SK-N-SH treated with all-trans-retinoic acid at 6 μM for 48 hours (cell line): Measurements from ENCODE around the gene MAGEB4.

Source experiments
- ATAC-seq: fragments of 200-7000 bp; cut with Tn5 transposase; 3 replicates; pipeline ENCODE4 v1.9.1; 2020; ENCODE audit warnings: mild to moderate bottlenecking, moderate library complexity
- ARNTL ChIP-seq: fragments of 450-650 bp; formaldehyde crosslinking; IDR thresholded peaks from 2 replicates; pipeline ENCODE4 v1.5.0; 2020; ENCODE audit warnings: low read depth, mild to moderate bottlenecking, moderate library complexity, borderline replicate concordance
- BACH2 ChIP-seq: fragments of 250-450 bp; sonication (Bioruptor Pico); IDR thresholded peaks from 2 replicates; pipeline ENCODE4 v1.9.0; 2021; ENCODE audit warnings: mild to moderate bottlenecking, borderline replicate concordance
- CREB5 ChIP-seq: fragments of 250-450 bp; sonication (Bioruptor Pico); IDR thresholded peaks from 2 replicates; pipeline ENCODE4 v1.5.1; 2020; ENCODE audit warnings: low read depth, mild to moderate bottlenecking, moderate library complexity
- CSDC2 ChIP-seq: fragments of 250-450 bp; sonication (Bioruptor Pico); IDR thresholded peaks from 2 replicates; pipeline ENCODE4 v1.5.0; 2020; ENCODE audit warnings: mild to moderate bottlenecking, moderate library complexity
- CSRNP3 ChIP-seq: fragments of 250-450 bp; sonication (Bioruptor Pico); IDR thresholded peaks from 2 replicates; pipeline ENCODE4 v1.5.1; 2021; ENCODE audit warnings: mild to moderate bottlenecking, moderate library complexity
- ESRRG ChIP-seq: fragments of 250-450 bp; sonication (Bioruptor Pico); IDR thresholded peaks from 2 replicates; pipeline ENCODE4 v1.6.1; 2021; ENCODE audit warnings: mild to moderate bottlenecking
- GLIS3 ChIP-seq: fragments of 250-450 bp; sonication (Bioruptor Pico); IDR thresholded peaks from 2 replicates; pipeline ENCODE4 v1.5.0; 2020; ENCODE audit warnings: mild to moderate bottlenecking, moderate library complexity
- ISL1 ChIP-seq: fragments of 250-450 bp; sonication (Bioruptor Pico); IDR thresholded peaks from 2 replicates; pipeline ENCODE4 v2.1.2; 2022; ENCODE audit warnings: mild to moderate bottlenecking, moderate library complexity
- OSR1 ChIP-seq: fragments of 250-450 bp; sonication (Bioruptor Pico); IDR thresholded peaks from 2 replicates; pipeline ENCODE4 v1.8.0; 2022; ENCODE audit warnings: moderate library complexity, mild to moderate bottlenecking, inconsistent platforms
- PPARA ChIP-seq: fragments of 250-450 bp; sonication (Bioruptor Pico); IDR thresholded peaks from 2 replicates; pipeline ENCODE4 v1.5.0; 2020; ENCODE audit warnings: mild to moderate bottlenecking, borderline replicate concordance
- RARB ChIP-seq: fragments of 250-450 bp; sonication (Bioruptor Pico); IDR thresholded peaks from 2 replicates; pipeline ENCODE4 v1.8.0; 2021; ENCODE audit warnings: mild to moderate bottlenecking, moderate library complexity
- SNAI2 ChIP-seq: fragments of 250-450 bp; sonication (Bioruptor Pico); IDR thresholded peaks from 2 replicates; pipeline ENCODE4 v1.5.0; 2020; ENCODE audit warnings: mild to moderate bottlenecking, moderate library complexity
- TCF4 ChIP-seq: fragments of 250-450 bp; sonication (Bioruptor Pico); IDR thresholded peaks from 2 replicates; pipeline ENCODE4 v1.8.0; 2021; ENCODE audit warnings: mild to moderate bottlenecking, moderate library complexity, borderline replicate concordance
- TOX ChIP-seq: fragments of 250-450 bp; sonication (Bioruptor Pico); IDR thresholded peaks from 2 replicates; pipeline ENCODE4 v1.8.0; 2021; ENCODE audit warnings: mild to moderate bottlenecking, moderate library complexity, borderline replicate concordance
- TSHZ2 ChIP-seq: fragments of 250-450 bp; sonication (Bioruptor Pico); IDR thresholded peaks from 2 replicates; pipeline ENCODE4 v1.5.0; 2020; ENCODE audit warnings: mild to moderate bottlenecking, moderate library complexity
- ZC3H10 ChIP-seq: fragments of 250-450 bp; sonication (Bioruptor Pico); IDR thresholded peaks from 2 replicates; pipeline ENCODE4 v1.5.1; 2021; ENCODE audit warnings: mild to moderate bottlenecking, moderate library complexity
- ZFP3 ChIP-seq: fragments of 250-450 bp; sonication (Bioruptor Pico); IDR thresholded peaks from 2 replicates; pipeline ENCODE4 v1.5.0; 2020; ENCODE audit warnings: mild to moderate bottlenecking, moderate library complexity
- ZFP30 ChIP-seq: fragments of 450-650 bp; formaldehyde crosslinking; IDR thresholded peaks from 2 replicates; pipeline ENCODE4 v1.5.0; 2022; ENCODE audit warnings: mild to moderate bottlenecking, moderate library complexity
- ZNF565 ChIP-seq: fragments of 450-650 bp; formaldehyde crosslinking; conservative IDR thresholded peaks from 2 replicates; pipeline ENCODE4 v1.5.0; 2020; ENCODE audit warnings: low read depth, mild to moderate bottlenecking, moderate library complexity
- ZNF70 ChIP-seq: fragments of 450-650 bp; formaldehyde crosslinking; IDR thresholded peaks from 2 replicates; pipeline ENCODE4 v1.5.0; 2020; ENCODE audit warnings: mild to moderate bottlenecking, moderate library complexity
- ZNF8 ChIP-seq: fragments of 450-650 bp; formaldehyde crosslinking; IDR thresholded peaks from 2 replicates; pipeline ENCODE4 v1.5.0; 2020; ENCODE audit warnings: mild to moderate bottlenecking, moderate library complexity
- TF ChIP-seq, protein P1 (sequence below): fragments of 250-450 bp; sonication (Bioruptor Pico); IDR thresholded peaks from 2 replicates; pipeline ENCODE4 v1.8.0; 2021; ENCODE audit warnings: low read depth, mild to moderate bottlenecking, moderate library complexity, borderline replicate concordance
- TF ChIP-seq, protein P2 (sequence below): fragments of 250-450 bp; sonication (Bioruptor Pico); IDR thresholded peaks from 2 replicates; pipeline ENCODE4 v1.8.0; 2020; ENCODE audit warnings: mild to moderate bottlenecking, moderate library complexity, borderline replicate concordance

MAGEB4 gene

GRCh38 chrX:30262763-30263162 lies 21.0 kb downstream of the MAGEB4 start:
- TF ChIP-seq ZFP3 (CRISPR knock-in tag) (no peak), BACH2 (CRISPR knock-in tag) (no peak), ZNF8 (CRISPR knock-in tag) (no peak), TCF4 (CRISPR knock-in tag) (no peak), ZNF70 (no peak), GLIS3 (CRISPR knock-in tag) (no peak), RARB (CRISPR knock-in tag) (no peak), SNAI2 (CRISPR knock-in tag) (no peak), OSR1 (CRISPR knock-in tag) (no peak), ZFP30 (CRISPR knock-in tag) (no peak), CSRNP3 (CRISPR knock-in tag) (no peak), TOX (CRISPR knock-in tag) (no peak), CREB5 (no peak), ESRRG (CRISPR knock-in tag) (no peak), TSHZ2 (no peak), CSDC2 (CRISPR knock-in tag) (no peak), ZC3H10 (CRISPR knock-in tag) (no peak), ISL1 (CRISPR knock-in tag) (no peak)
- TF ChIP-seq, protein P1, sequence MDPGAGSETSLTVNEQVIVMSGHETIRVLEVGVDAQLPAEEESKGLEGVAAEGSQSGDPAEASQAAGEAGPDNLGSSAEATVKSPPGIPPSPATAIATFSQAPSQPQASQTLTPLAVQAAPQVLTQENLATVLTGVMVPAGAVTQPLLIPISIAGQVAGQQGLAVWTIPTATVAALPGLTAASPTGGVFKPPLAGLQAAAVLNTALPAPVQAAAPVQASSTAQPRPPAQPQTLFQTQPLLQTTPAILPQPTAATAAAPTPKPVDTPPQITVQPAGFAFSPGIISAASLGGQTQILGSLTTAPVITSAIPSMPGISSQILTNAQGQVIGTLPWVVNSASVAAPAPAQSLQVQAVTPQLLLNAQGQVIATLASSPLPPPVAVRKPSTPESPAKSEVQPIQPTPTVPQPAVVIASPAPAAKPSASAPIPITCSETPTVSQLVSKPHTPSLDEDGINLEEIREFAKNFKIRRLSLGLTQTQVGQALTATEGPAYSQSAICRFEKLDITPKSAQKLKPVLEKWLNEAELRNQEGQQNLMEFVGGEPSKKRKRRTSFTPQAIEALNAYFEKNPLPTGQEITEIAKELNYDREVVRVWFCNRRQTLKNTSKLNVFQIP (CRISPR knock-in tag) = no peak
- TF ChIP-seq, protein P2, sequence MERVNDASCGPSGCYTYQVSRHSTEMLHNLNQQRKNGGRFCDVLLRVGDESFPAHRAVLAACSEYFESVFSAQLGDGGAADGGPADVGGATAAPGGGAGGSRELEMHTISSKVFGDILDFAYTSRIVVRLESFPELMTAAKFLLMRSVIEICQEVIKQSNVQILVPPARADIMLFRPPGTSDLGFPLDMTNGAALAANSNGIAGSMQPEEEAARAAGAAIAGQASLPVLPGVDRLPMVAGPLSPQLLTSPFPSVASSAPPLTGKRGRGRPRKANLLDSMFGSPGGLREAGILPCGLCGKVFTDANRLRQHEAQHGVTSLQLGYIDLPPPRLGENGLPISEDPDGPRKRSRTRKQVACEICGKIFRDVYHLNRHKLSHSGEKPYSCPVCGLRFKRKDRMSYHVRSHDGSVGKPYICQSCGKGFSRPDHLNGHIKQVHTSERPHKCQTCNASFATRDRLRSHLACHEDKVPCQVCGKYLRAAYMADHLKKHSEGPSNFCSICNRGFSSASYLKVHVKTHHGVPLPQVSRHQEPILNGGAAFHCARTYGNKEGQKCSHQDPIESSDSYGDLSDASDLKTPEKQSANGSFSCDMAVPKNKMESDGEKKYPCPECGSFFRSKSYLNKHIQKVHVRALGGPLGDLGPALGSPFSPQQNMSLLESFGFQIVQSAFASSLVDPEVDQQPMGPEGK = no peak
- ATAC-seq = no peak

- TF ChIP-seq ZNF8 (CRISPR knock-in tag) = no peak
- TF ChIP-seq TSHZ2 = no peak
- no peak for TF ChIP-seq ZC3H10 (CRISPR knock-in tag)
- TF ChIP-seq BACH2 (CRISPR knock-in tag) = no peak
- TF ChIP-seq ZFP30 (CRISPR knock-in tag) = no peak
- TF ChIP-seq ARNTL = no peak
- TF ChIP-seq ISL1 (CRISPR knock-in tag) = no peak
- TF ChIP-seq SNAI2 (CRISPR knock-in tag) = no peak
- no peak for TF ChIP-seq PPARA (CRISPR knock-in tag)
- TF ChIP-seq CSRNP3 (CRISPR knock-in tag) = no peak
- TF ChIP-seq, protein P2 = no peak
- no peak for TF ChIP-seq CSDC2 (CRISPR knock-in tag)
- no peak for TF ChIP-seq TCF4 (CRISPR knock-in tag)
- TF ChIP-seq RARB (CRISPR knock-in tag) = no peak
- TF ChIP-seq ZFP3 (CRISPR knock-in tag) = no peak
- no peak for TF ChIP-seq ZNF565 (CRISPR knock-in tag)
- ATAC-seq = no peak
These were observed 28.8 kb downstream of the MAGEB4 start for GRCh38 chrX:30270639-30271038.
